ENCODE measurements around the gene MAGEA4.

DNA sequence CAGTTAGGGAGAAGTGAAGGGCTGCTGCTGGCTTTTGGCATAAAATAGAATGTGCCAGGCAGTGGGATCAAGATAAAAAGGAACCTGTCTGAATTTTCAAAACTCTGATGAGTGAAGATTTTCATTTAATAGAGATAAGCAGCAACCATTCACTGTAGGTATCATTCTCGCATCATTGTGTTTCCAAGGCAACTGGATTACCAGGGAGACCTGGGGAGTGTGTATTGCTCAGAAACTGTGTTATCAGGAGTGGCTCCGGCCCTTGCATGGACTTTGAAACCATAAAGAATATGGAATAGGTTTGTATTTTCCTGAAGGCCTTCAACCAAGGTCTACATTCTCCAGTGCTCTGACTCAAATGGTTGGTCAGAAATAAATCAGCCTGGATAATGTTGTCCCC lies 23.3 kb upstream of the MAGEA4 start:
- TF ChIP-seq, protein P1, sequence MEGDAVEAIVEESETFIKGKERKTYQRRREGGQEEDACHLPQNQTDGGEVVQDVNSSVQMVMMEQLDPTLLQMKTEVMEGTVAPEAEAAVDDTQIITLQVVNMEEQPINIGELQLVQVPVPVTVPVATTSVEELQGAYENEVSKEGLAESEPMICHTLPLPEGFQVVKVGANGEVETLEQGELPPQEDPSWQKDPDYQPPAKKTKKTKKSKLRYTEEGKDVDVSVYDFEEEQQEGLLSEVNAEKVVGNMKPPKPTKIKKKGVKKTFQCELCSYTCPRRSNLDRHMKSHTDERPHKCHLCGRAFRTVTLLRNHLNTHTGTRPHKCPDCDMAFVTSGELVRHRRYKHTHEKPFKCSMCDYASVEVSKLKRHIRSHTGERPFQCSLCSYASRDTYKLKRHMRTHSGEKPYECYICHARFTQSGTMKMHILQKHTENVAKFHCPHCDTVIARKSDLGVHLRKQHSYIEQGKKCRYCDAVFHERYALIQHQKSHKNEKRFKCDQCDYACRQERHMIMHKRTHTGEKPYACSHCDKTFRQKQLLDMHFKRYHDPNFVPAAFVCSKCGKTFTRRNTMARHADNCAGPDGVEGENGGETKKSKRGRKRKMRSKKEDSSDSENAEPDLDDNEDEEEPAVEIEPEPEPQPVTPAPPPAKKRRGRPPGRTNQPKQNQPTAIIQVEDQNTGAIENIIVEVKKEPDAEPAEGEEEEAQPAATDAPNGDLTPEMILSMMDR (IDR thresholded peaks at IDR 0.05; ENCODE audit: low read length), result no peak
- no peak for TF ChIP-seq EZH2 (IDR thresholded peaks at IDR 0.05; ENCODE audit: borderline replicate concordance, low read length)

Measured in OCI-LY1 (cell line).